Adrenal gland (tissue), 5 donors: ENCODE results near the gene CYB561A3.

ENCODE experiments used
- POLR2A ChIP-seq, 2 donors: fragments of 450-650 bp; IDR thresholded peaks; one replicate each; pipeline ENCODE4 v1.6.1; 2017; ENCODE audit warnings: antibody characterized with exemption in 2 of 2, mild to moderate bottlenecking in 2 of 2, moderate library complexity in 1 of 2
- TF ChIP-seq, protein P1 (sequence below), 6 experiments: fragments of 450-650 bp in 4 of 6; fragments of 200-600 bp in 2 of 6; sonication (generic) in 1 of 6; IDR thresholded peaks; 1 replicate in 5 of 6; 2 replicates in 1 of 6; pipeline versions ENCODE4 v1.5.1 to v1.8.0; 2016 to 2021; ENCODE audit warnings: antibody characterized with exemption in 6 of 6, mild to moderate bottlenecking in 2 of 6, moderate library complexity in 1 of 6
- donor health status: DM: no; HTN: no; CAD: no.

DNA sequence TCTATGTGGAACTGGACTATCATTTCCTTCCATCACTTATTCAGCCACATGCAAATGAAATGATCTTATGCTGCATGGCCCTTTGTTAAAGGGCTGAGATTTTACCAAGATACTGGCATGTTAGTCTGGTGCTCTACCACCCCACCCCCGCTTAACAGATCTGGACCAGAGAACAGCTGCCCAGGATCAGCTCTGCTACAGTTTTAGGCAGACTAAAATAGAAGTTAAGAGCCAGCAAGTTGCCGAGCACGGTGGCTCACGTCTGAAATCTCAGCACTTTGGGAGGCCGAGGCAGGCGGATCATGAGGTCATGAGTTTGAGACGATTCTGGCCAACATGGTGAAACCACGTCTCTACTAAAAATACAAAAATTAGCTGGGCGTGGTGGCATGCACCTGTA, 33.3 kb downstream of the CYB561A3 start:
- no peak for TF ChIP-seq POLR2A (IDR thresholded peaks at IDR 0.05)
- TF ChIP-seq, protein P1, sequence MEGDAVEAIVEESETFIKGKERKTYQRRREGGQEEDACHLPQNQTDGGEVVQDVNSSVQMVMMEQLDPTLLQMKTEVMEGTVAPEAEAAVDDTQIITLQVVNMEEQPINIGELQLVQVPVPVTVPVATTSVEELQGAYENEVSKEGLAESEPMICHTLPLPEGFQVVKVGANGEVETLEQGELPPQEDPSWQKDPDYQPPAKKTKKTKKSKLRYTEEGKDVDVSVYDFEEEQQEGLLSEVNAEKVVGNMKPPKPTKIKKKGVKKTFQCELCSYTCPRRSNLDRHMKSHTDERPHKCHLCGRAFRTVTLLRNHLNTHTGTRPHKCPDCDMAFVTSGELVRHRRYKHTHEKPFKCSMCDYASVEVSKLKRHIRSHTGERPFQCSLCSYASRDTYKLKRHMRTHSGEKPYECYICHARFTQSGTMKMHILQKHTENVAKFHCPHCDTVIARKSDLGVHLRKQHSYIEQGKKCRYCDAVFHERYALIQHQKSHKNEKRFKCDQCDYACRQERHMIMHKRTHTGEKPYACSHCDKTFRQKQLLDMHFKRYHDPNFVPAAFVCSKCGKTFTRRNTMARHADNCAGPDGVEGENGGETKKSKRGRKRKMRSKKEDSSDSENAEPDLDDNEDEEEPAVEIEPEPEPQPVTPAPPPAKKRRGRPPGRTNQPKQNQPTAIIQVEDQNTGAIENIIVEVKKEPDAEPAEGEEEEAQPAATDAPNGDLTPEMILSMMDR (IDR thresholded peaks at IDR 0.05), result no peak
